ENCODE results near the gene CAPN15. TPM values are rescaled to one million over a fixed set of nuclear protein-coding genes. Genes with fewer than 3 reads are reported as not detected.
A peak's percentile ranks its signal among the peaks of the same experiment; 100 is the strongest.

Gene CAPN15
- total and polyA plus RNA-seq, 5 experiments from 2014 or later = 5.5 to 63.2 (median 7.9) TPM

GRCh38 chr16:565419-566330 is 38.2 kb downstream of the CAPN15 start:
- peaks cover 0 to 2% (median 0%) of the 10 kb centered on the region in 9 donors for H3K9me3 Mint-ChIP-seq
- H3K27ac Mint-ChIP-seq = peak overlapping the region in 1 of 10 donors; percentile 66
- peaks cover 0 to 2% (median 0%) of the 10 kb centered on the region in 5 donors for H3K27me3 Mint-ChIP-seq
- no peak for ATAC-seq
- DNase-seq = no peak
- POLR2A ChIA-PET = interaction anchor here (0.5 to 1.6 kb wide), 3 partner anchors 37 to 179 kb away, joined by 3 to 6 read pairs (median 4); partner anchors contain the start of gene METTL26
- H3K36me3 Mint-ChIP-seq = no peaks in the 10 kb centered on the region
- H3K4me1 Mint-ChIP-seq = peaks cover 9 to 23% (median 21%) of the 10 kb centered on the region in 4 donors
- H3K4me3 Mint-ChIP-seq = peak overlapping the region in 1 of 10 donors; percentile 72

- H3K27me3 Mint-ChIP-seq = peaks cover 0 to 2% (median 0%) of the 10 kb centered on the region in 5 donors
- peaks cover 0 to 2% (median 0%) of the 10 kb centered on the region in 9 donors for H3K9me3 Mint-ChIP-seq
- peak within 1 kb of the TSS; percentile 60 to 84 (median 74) for H3K4me3 Mint-ChIP-seq
- POLR2A ChIA-PET = interaction anchor here (0.5 to 2.1 kb wide), 5 partner anchors 19 to 180 kb away, joined by 3 to 8 read pairs (median 5); partner anchors contain the start of genes CAPN15 and METTL26
- peak; percentile 33 to 54 for ATAC-seq
- peaks cover 19 to 34% (median 31%) of the 10 kb centered on the region in 4 donors for H3K4me1 Mint-ChIP-seq
- H3K27ac Mint-ChIP-seq = peak within 1 kb of the TSS; percentile 66 to 91 (median 88)
- no peaks in the 10 kb centered on the region for H3K36me3 Mint-ChIP-seq
- peak in 9 of 10 donors; percentile 29 to 77 (median 44) for DNase-seq
Observed at GRCh38 chr16:566475-567372, 39.2 kb downstream of the CAPN15 start, which contains the start of gene NHLRC4. NHLRC4 (plus strand) TSS chr16:567005; CDS start chr16:568048, 1,043 bp downstream.

- peak overlapping the region in 9 of 10 donors; percentile 66 to 91 (median 88) for H3K27ac Mint-ChIP-seq
- peaks cover 0 to 2% (median 0%) of the 10 kb centered on the region in 9 donors for H3K9me3 Mint-ChIP-seq
- H3K4me1 Mint-ChIP-seq = peaks cover 20 to 39% (median 35%) of the 10 kb centered on the region in 4 donors
- DNase-seq (no peak), ATAC-seq (no peak)
- H3K27me3 Mint-ChIP-seq = peaks cover 0 to 1% (median 0%) of the 10 kb centered on the region in 5 donors
- peak overlapping the region; percentile 60 to 84 (median 74) for H3K4me3 Mint-ChIP-seq
- POLR2A ChIA-PET = interaction anchor here (1.2 to 2.1 kb wide), 5 partner anchors 18 to 69 kb away, joined by 3 to 8 read pairs (median 5); partner anchors contain the start of genes CAPN15 and METTL26
- no peaks in the 10 kb centered on the region for H3K36me3 Mint-ChIP-seq
Observed at GRCh38 chr16:567373-568256, 40.1 kb downstream of the CAPN15 start.

- H3K9me3 Mint-ChIP-seq = peaks cover 0 to 2% (median 0%) of the 10 kb centered on the region in 9 donors
- no peak for ATAC-seq
Observed at GRCh38 chr16:568401-569258, 41.1 kb downstream of the CAPN15 start.

GRCh38 chr16:569445-570254 is 42.1 kb downstream of the CAPN15 start, which contains the start of gene PIGQ:
PIGQ (plus strand) TSS chr16:569968; CDS start chr16:574075, 4,107 bp downstream.
- Mint-ChIP-seq H3K27ac (peak within 1 kb of the TSS; percentile 85 to 98 (median 92)), H3K9me3 (peaks cover 0 to 2% (median 0%) of the 10 kb centered on the region in 9 donors), H3K4me1 (peaks cover 20 to 39% (median 35%) of the 10 kb centered on the region in 4 donors), H3K27me3 (no peaks in the 10 kb centered on the region), H3K4me3 (peak within 1 kb of the TSS; percentile 81 to 93 (median 84)), H3K36me3 (no peaks in the 10 kb centered on the region)
- POLR2A ChIA-PET = interaction anchor here (0.6 to 1.2 kb wide), 2 partner anchors 13 to 168 kb away, joined by 3 read pairs; partner anchors contain the start of gene DECR2
- DNase-seq = peak; percentile 46 to 81 (median 65)
- ATAC-seq = peak; percentile 74 to 75

More at GRCh38 chr16:568401-569258, 41.1 kb downstream of the CAPN15 start:
- H3K4me3 Mint-ChIP-seq = peak overlapping the region; percentile 81 to 91 (median 84)
- H3K36me3 Mint-ChIP-seq = no peaks in the 10 kb centered on the region
- H3K27me3 Mint-ChIP-seq = no peaks in the 10 kb centered on the region
- H3K4me1 Mint-ChIP-seq = peaks cover 20 to 39% (median 35%) of the 10 kb centered on the region in 4 donors
- H3K27ac Mint-ChIP-seq = peak overlapping the region in 9 of 10 donors; percentile 85 to 94 (median 91)
- POLR2A ChIA-PET = interaction anchor here (0.6 to 2.1 kb wide), 4 partner anchors 20 to 167 kb away, joined by 3 to 8 read pairs (median 4); partner anchors contain the start of genes CAPN15 and DECR2
- DNase-seq = no peak

DNA sequence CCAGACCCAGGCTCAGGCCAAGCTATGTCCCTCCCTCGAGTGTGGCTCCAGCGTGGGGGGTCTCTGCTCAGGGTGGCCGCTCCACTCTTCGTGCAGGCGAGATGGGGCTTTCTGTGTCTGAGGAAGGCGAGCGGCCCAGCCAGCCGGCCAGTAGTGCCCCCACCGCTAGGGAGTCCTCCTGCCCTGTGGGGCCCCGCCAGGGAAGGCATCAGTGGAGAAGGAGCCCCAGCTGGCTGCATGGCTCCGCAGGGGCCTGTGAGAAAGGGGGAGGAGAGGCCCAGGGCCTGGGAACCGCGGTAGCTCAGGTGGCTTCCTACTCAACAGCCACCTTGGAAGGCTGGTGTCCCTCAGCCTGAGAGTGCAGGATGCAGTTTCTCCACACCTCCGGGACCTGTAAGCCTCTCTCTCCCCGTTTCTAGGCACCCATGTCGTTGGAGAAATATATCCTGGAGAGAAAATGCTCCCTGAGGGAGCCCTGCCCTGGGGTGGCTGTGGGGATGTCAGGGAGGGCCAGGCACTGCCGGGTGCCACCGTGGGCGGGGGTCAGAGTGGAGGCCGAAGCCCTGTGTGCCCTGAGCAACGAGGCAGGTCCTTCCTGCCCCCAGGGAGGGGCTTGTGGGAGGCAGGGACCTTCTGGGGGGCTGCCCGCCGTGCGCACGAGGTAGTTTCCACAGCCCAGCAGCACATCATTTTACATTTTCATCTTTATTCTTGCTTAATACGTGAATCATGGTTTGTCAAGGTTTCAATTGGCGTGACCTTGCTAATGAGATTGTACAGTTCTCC is 45.5 kb downstream of the CAPN15 start:
- DNase-seq (no peak), ATAC-seq (no peak)
- H3K4me3 Mint-ChIP-seq = no peak overlapping the region
- H3K27me3 Mint-ChIP-seq = no peaks in the 10 kb centered on the region
- H3K27ac Mint-ChIP-seq = no peak overlapping the region
- H3K9me3 Mint-ChIP-seq = peaks cover 0 to 2% (median 0%) of the 10 kb centered on the region in 9 donors
- peaks cover 0 to 2% (median 0%) of the 10 kb centered on the region in 3 donors for H3K36me3 Mint-ChIP-seq
- peaks cover 14 to 32% (median 25%) of the 10 kb centered on the region in 4 donors for H3K4me1 Mint-ChIP-seq
- POLR2A ChIA-PET = interaction anchor here (0.9 kb wide), 1 partner anchor 12 kb away, joined by 3 read pairs; no protein-coding TSS in a partner anchor

- POLR2A ChIA-PET = interaction anchor here (0.9 kb wide), 1 partner anchor 11 kb away, joined by 3 read pairs; no protein-coding TSS in a partner anchor
- H3K36me3 Mint-ChIP-seq = peaks cover 0 to 2% (median 0%) of the 10 kb centered on the region in 3 donors
- H3K27me3 Mint-ChIP-seq = no peaks in the 10 kb centered on the region
- H3K4me1 Mint-ChIP-seq = peaks cover 14 to 27% (median 21%) of the 10 kb centered on the region in 4 donors
- no peak overlapping the region for H3K27ac Mint-ChIP-seq
- ATAC-seq (no peak), DNase-seq (no peak)
- no peaks in the 10 kb centered on the region for H3K9me3 Mint-ChIP-seq
- H3K4me3 Mint-ChIP-seq = no peak overlapping the region
Observed at GRCh38 chr16:574021-574760, 46.7 kb downstream of the CAPN15 start.

GRCh38 chr16:575354-576196 is 48.1 kb downstream of the CAPN15 start:
- H3K9me3 Mint-ChIP-seq = no peaks in the 10 kb centered on the region
- DNase-seq = no peak
- peaks cover 14 to 21% (median 16%) of the 10 kb centered on the region in 4 donors for H3K4me1 Mint-ChIP-seq
- peaks cover 0 to 2% (median 0%) of the 10 kb centered on the region in 3 donors for H3K36me3 Mint-ChIP-seq
- ATAC-seq = no peak
- no peak overlapping the region for H3K27ac Mint-ChIP-seq
- POLR2A ChIA-PET = interaction anchor here (1.4 kb wide), 1 partner anchor 11 kb away, joined by 3 read pairs; no protein-coding TSS in a partner anchor
- H3K4me3 Mint-ChIP-seq = no peak overlapping the region
- H3K27me3 Mint-ChIP-seq = no peaks in the 10 kb centered on the region
